ENCODE measurements around the gene CYP4V2.

CYP4V2 gene

DNA sequence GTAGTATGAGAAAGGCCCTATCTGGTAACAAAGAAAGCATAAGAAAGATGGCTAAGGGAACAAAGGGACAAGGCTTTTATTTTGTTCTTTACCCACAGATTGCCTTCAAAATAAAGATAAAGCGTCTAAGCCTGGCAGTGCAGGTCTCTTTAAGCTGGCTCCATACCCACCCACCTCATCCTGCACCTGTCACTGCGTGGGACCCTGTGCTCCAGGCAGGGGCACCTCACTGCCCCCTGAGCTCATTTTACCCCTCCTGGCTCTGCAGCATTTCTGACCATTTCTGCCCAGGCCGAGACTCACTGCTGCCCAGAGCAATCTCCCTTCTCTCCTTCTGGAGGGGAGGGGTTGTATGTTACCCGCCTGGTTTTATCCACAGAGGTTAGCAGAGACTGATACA lies 1.7 kb upstream of the CYP4V2 start:
- Histone ChIP-seq H3K9ac (peak overlapping the region; percentile 84; the same call in 1 of the 2 replicates), H3K4me2 (peak overlapping the region; percentile 99), H3K4me1 (ENCODE audit: low read depth, poor library complexity, severe bottlenecking) (peaks cover 32% of the 10 kb centered on the region), H3K4me3 (IDR thresholded peaks at IDR 0.05; ENCODE audit: insufficient read depth, low read depth, low read length) (no peak overlapping the region), H2AFZ (ENCODE audit: low read depth) (peak overlapping the region; percentile 77), H3K79me2 (ENCODE audit: insufficient read depth, low read depth) (no peaks in the 10 kb centered on the region), H4K20me1 (ENCODE audit: insufficient read depth) (no peaks in the 10 kb centered on the region), H3K27me3 (ENCODE audit: insufficient read depth, low read depth) (no peaks in the 10 kb centered on the region), H3K36me3 (ENCODE audit: insufficient read depth) (no peaks in the 10 kb centered on the region), H3K27ac (peak overlapping the region; percentile 81)
- TF ChIP-seq, protein P1, sequence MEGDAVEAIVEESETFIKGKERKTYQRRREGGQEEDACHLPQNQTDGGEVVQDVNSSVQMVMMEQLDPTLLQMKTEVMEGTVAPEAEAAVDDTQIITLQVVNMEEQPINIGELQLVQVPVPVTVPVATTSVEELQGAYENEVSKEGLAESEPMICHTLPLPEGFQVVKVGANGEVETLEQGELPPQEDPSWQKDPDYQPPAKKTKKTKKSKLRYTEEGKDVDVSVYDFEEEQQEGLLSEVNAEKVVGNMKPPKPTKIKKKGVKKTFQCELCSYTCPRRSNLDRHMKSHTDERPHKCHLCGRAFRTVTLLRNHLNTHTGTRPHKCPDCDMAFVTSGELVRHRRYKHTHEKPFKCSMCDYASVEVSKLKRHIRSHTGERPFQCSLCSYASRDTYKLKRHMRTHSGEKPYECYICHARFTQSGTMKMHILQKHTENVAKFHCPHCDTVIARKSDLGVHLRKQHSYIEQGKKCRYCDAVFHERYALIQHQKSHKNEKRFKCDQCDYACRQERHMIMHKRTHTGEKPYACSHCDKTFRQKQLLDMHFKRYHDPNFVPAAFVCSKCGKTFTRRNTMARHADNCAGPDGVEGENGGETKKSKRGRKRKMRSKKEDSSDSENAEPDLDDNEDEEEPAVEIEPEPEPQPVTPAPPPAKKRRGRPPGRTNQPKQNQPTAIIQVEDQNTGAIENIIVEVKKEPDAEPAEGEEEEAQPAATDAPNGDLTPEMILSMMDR (conservative IDR thresholded peaks at IDR 0.05; ENCODE audit: low read depth, low read length): no peak

DNA sequence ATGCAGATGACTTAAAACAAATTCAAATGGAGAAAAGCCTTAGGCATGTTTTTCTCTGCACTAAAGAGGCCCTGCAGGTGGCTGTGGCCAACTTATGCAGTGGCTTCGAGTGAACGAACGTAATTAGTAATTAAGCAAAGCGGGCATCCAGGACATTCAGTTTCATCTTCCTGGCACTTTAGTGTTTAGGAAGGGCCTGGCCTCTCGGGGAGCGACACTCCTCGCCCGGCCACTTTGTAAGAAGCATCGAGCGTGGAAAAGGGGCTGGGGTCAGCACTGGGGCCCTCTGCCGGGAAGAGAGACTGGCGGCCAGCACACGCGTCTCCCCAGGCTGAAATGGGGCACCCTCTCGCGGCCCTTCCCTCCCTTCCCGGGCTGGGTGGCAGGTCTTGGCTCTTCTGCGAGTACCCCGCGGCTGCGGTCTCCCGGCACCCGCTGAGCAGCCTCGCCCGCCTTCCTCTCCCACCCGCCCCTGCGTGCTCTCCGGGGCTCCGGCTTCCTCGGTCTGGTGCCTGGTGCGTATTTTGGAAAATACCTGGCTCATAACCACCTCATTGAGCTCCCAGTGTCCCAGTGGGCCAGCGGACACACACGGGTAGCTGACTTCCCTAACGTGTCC lies 677 bp upstream of the CYP4V2 start:
- no peaks in the 10 kb centered on the region for H3K79me2 ChIP-seq (ENCODE audit: insufficient read depth, low read depth)
- TF ChIP-seq, protein P1 (conservative IDR thresholded peaks at IDR 0.05; ENCODE audit: low read depth, low read length): no peak; the same call in 1 of the 2 replicates
- no peaks in the 10 kb centered on the region for H3K27me3 ChIP-seq (ENCODE audit: insufficient read depth, low read depth)
- no peak overlapping the region for H3K4me3 ChIP-seq (IDR thresholded peaks at IDR 0.05; ENCODE audit: insufficient read depth, low read depth, low read length)
- H3K27ac ChIP-seq: peak overlapping the region; percentile 81
- peak overlapping the region; percentile 84 for H3K9ac ChIP-seq
- peaks cover 32% of the 10 kb centered on the region for H3K4me1 ChIP-seq (ENCODE audit: low read depth, poor library complexity, severe bottlenecking)
- no peaks in the 10 kb centered on the region for H3K36me3 ChIP-seq (ENCODE audit: insufficient read depth)
- H2AFZ ChIP-seq (ENCODE audit: low read depth): peak overlapping the region; percentile 77
- peak overlapping the region; percentile 99 for H3K4me2 ChIP-seq
- no peaks in the 10 kb centered on the region for H4K20me1 ChIP-seq (ENCODE audit: insufficient read depth)

DNA sequence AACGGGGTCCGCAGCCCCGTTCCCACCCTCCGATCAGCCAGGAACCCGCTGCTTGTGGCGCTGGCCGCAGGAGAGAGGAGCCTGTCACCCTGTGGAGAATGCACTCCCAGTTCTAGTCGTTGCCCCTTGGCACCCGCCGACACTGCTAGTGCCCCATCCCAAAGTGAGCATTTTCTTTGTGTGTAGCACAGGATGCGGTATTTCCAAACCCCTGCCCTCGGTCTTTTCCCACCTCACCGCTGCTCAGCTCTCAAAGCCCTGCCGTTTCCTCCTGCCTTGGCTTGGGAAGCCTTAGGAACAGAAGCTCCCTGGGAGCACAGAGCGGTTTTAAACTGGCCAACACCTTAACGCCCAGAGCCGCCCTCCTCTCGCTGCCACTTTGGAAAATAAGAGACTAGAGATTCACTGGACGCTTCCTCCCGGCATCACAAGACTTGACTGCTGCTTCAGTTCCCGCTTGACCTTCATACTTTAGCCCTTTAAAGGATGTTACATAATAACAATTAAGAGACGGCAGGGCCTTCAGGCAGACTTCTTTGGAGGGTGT lies 772 bp downstream of the CYP4V2 start:
- peak overlapping the region; percentile 77 for H2AFZ ChIP-seq (ENCODE audit: low read depth)
- peak overlapping the region; percentile 81 for H3K27ac ChIP-seq

GRCh38 chr4:186193851-186194250 lies 2.5 kb downstream of the CYP4V2 start:
- no peaks in the 10 kb centered on the region for H3K27me3 ChIP-seq (ENCODE audit: insufficient read depth, low read depth)
- TF ChIP-seq, protein P1 (conservative IDR thresholded peaks at IDR 0.05; ENCODE audit: low read depth, low read length): no peak
- H3K4me2 ChIP-seq: no peak overlapping the region
- no peak overlapping the region for H3K9ac ChIP-seq
- no peak overlapping the region for H3K4me3 ChIP-seq (IDR thresholded peaks at IDR 0.05; ENCODE audit: insufficient read depth, low read depth, low read length)
- no peaks in the 10 kb centered on the region for H3K79me2 ChIP-seq (ENCODE audit: insufficient read depth, low read depth)
- H4K20me1 ChIP-seq (ENCODE audit: insufficient read depth): no peaks in the 10 kb centered on the region
- no peak overlapping the region for H2AFZ ChIP-seq (ENCODE audit: low read depth)
- no peaks in the 10 kb centered on the region for H3K36me3 ChIP-seq (ENCODE audit: insufficient read depth)
- peaks cover 25% of the 10 kb centered on the region for H3K4me1 ChIP-seq (ENCODE audit: low read depth, poor library complexity, severe bottlenecking)
- H3K27ac ChIP-seq: no peak overlapping the region

More for the DNA sequence above, 772 bp downstream of the CYP4V2 start:
- TF ChIP-seq, protein P1 (conservative IDR thresholded peaks at IDR 0.05; ENCODE audit: low read depth, low read length): no peak
- no peaks in the 10 kb centered on the region for H3K79me2 ChIP-seq (ENCODE audit: insufficient read depth, low read depth)
- H3K4me3 ChIP-seq (IDR thresholded peaks at IDR 0.05; ENCODE audit: insufficient read depth, low read depth, low read length): no peak overlapping the region
- peaks cover 32% of the 10 kb centered on the region for H3K4me1 ChIP-seq (ENCODE audit: low read depth, poor library complexity, severe bottlenecking)
- H3K9ac ChIP-seq: peak overlapping the region; percentile 84
- no peaks in the 10 kb centered on the region for H4K20me1 ChIP-seq (ENCODE audit: insufficient read depth)
- H3K27me3 ChIP-seq (ENCODE audit: insufficient read depth, low read depth): no peaks in the 10 kb centered on the region
- no peaks in the 10 kb centered on the region for H3K36me3 ChIP-seq (ENCODE audit: insufficient read depth)
- peak overlapping the region; percentile 47 for H3K4me2 ChIP-seq

All from KMS-11 (cell line).